Duodenal mucosa (tissue), 2 donors: ENCODE measurements around the gene PUS10.
"Not testable (repeated sequence)": the region's sequence is repeated elsewhere in the genome, so short reads cannot be mapped to it uniquely, and the experiment has no call there.

Source experiments
- H3K27ac ChIP-seq: one replicate; pipeline ENCODE4 v1.7.0; 2013; ENCODE audit warnings: low read depth, low read length
- H3K27me3 ChIP-seq, 2 donors: one replicate each; pipeline ENCODE4 v1.7.0; 2013; ENCODE audit warnings: low read length in 2 of 2, control low read depth in 1 of 2; ENCODE audit not compliant: insufficient read depth in 2 of 2, control insufficient read depth in 1 of 2
- H3K36me3 ChIP-seq, 2 donors: one replicate each; pipeline ENCODE4 v1.7.0; 2013; ENCODE audit warnings: low read length in 2 of 2, control low read depth in 1 of 2; ENCODE audit not compliant: insufficient read depth in 2 of 2, control insufficient read depth in 1 of 2
- H3K4me1 ChIP-seq, 2 donors: one replicate each; pipeline ENCODE4 v1.7.0; 2013; ENCODE audit warnings: low read length in 2 of 2, control low read depth in 1 of 2; ENCODE audit not compliant: insufficient read depth in 2 of 2, control insufficient read depth in 1 of 2
- H3K4me3 ChIP-seq, 2 donors: one replicate each; pipeline ENCODE4 v1.7.0; 2013; ENCODE audit warnings: low read length in 2 of 2, low read depth in 1 of 2
- H3K9ac ChIP-seq, 2 donors: one replicate each; pipeline ENCODE4 v1.7.0; 2013; ENCODE audit warnings: low read length in 2 of 2, low read depth in 1 of 2
- H3K9me3 ChIP-seq, 2 donors: one replicate each; pipeline ENCODE4 v1.7.0; 2013; ENCODE audit warnings: low read length in 2 of 2, control low read depth in 1 of 2; ENCODE audit not compliant: control insufficient read depth in 1 of 2

Gene PUS10

DNA sequence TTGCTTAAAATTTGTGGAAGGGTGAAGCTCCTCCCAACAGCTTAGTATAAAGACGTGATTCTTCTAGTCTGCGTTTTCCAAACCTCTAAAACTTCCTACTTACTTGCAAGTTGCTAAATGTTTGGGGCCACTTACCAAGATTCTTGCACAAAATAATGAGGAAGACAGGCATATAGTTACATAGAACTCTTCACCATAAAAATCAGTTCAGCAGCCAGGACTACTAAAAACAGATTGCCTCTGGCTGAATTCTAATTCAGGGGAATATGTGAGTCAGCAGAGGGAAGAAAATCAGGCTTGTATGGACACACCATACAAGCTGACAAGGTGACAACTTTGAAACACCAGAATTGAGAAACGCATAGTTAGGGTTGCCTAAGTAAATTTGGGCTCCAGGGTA, 3.3 kb downstream of the PUS10 start:
- Histone ChIP-seq H3K36me3 (no peaks in the 10 kb centered on the region), H3K27me3 (no peaks in the 10 kb centered on the region), H3K9me3 (no peaks in the 10 kb centered on the region), H3K27ac (no peak overlapping the region), H3K4me1 (peaks cover 0 to 18% of the 10 kb centered on the region in 2 donors), H3K9ac (no peak overlapping the region), H3K4me3 (no peak overlapping the region)

DNA sequence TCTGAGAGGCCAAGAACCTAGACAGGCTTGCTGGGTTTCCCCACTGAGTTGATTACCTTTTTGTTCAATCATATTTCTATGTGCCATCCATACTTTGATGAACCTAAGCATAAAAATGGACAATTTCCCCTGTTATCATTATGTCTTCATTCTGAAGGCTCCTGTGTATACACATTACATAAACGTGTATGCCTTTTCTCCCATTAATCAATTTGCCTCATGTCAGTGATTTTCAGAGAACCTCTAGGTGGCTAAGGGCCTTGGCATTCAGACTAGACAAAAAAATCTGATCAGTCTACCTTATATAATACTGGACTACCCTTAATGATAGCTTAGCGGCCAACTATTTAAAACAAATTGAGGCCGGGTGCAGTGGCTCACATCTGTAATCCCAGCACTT, 4.7 kb downstream of the PUS10 start:
- Histone ChIP-seq H3K4me3 (no peak overlapping the region), H3K27ac (no peak overlapping the region), H3K9me3 (no peaks in the 10 kb centered on the region), H3K4me1 (peaks cover 0 to 13% of the 10 kb centered on the region in 2 donors), H3K9ac (no peak overlapping the region), H3K36me3 (no peaks in the 10 kb centered on the region), H3K27me3 (no peaks in the 10 kb centered on the region)

DNA sequence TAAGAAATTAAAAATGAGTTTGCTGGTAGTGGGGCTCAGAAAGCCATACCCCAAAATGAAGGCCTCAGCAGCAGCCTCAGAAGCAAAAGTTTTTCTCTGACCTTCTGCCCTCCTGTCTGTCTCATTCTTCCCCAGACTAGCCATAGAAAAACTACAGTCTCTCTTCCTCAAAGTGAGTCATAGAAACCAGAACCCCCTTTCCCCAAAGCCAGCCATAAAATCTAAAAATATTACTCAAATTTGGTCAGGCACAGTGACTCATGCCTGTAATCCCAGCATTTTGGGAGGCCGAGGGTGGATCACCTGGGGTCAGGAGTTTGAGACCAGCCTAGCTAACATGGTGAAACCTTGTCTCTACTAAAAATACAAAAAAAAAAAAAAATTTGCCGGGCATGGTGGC, 5.8 kb downstream of the PUS10 start:
- not testable (repeated sequence) for H3K27ac ChIP-seq, H3K9ac ChIP-seq, H3K9me3 ChIP-seq, H3K36me3 ChIP-seq, H3K4me3 ChIP-seq, H3K27me3 ChIP-seq
- peaks cover 0 to 13% of the 10 kb centered on the region in 2 donors for H3K4me1 ChIP-seq

DNA sequence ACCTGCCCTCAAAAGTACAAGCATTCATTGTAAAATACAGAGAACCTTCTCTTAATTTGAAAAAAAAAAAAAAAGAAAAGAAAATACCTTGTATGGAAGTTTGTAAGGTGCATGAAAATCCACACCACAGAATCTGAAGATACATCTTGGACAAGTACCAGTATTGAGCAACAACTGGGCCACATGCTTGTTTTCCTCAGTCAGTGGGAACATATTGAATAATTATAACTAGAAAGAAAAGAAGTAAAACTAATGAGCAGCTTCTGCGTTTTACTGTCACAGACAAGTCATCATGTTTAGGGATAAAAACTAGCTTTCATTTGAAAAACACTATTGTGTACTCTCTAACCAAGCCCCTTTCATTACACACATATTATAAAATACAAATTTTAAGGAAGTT, 6.4 kb downstream of the PUS10 start:
- no peak overlapping the region for H3K4me3 ChIP-seq

DNA sequence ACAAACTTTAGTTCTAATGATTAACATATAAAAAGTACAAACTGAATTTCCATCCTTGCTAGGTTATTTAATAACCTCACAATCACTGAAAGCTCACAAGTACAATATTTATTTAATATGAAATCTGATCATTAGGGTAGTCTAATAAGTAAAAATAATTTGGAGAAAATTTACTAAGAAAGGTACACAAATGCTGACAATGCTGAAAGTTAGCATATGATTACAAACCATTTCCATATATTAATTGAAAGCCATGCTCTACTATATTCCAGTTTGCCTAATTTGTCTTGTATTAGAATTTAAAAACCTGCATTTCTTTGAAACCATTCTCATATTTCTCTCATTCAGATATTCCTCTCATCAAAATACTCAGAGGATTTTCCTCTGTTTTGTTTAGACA, 8.7 kb downstream of the PUS10 start:
- no peaks in the 10 kb centered on the region for H3K27me3 ChIP-seq
- no peak overlapping the region for H3K4me3 ChIP-seq
- H3K9ac ChIP-seq: no peak overlapping the region
- no peaks in the 10 kb centered on the region for H3K4me1 ChIP-seq
- no peak overlapping the region for H3K27ac ChIP-seq
- H3K9me3 ChIP-seq: no peaks in the 10 kb centered on the region
- H3K36me3 ChIP-seq: no peaks in the 10 kb centered on the region

More for the DNA sequence above, 6.4 kb downstream of the PUS10 start:
- H3K9me3 ChIP-seq: no peaks in the 10 kb centered on the region
- H3K36me3 ChIP-seq: no peaks in the 10 kb centered on the region
- H3K27ac ChIP-seq: no peak overlapping the region
- H3K27me3 ChIP-seq: no peaks in the 10 kb centered on the region
- H3K4me1 ChIP-seq: peaks cover 0 to 13% of the 10 kb centered on the region in 2 donors
- no peak overlapping the region for H3K9ac ChIP-seq

GRCh38 chr2:61006486-61007105, 11.5 kb downstream of the PUS10 start:
- H3K27ac ChIP-seq: no peak overlapping the region
- no peak overlapping the region for H3K4me3 ChIP-seq
- H3K27me3 ChIP-seq: no peaks in the 10 kb centered on the region
- H3K9me3 ChIP-seq: no peaks in the 10 kb centered on the region
- no peak overlapping the region for H3K9ac ChIP-seq
- no peaks in the 10 kb centered on the region for H3K4me1 ChIP-seq
- H3K36me3 ChIP-seq: no peaks in the 10 kb centered on the region

GRCh38 chr2:61005736-61006135, 12.3 kb downstream of the PUS10 start:
- H3K27ac ChIP-seq: no peak overlapping the region
- H3K36me3 ChIP-seq: no peaks in the 10 kb centered on the region
- H3K4me3 ChIP-seq: no peak overlapping the region
- no peaks in the 10 kb centered on the region for H3K27me3 ChIP-seq
- no peak overlapping the region for H3K9ac ChIP-seq
- H3K9me3 ChIP-seq: no peaks in the 10 kb centered on the region
- H3K4me1 ChIP-seq: no peaks in the 10 kb centered on the region

DNA sequence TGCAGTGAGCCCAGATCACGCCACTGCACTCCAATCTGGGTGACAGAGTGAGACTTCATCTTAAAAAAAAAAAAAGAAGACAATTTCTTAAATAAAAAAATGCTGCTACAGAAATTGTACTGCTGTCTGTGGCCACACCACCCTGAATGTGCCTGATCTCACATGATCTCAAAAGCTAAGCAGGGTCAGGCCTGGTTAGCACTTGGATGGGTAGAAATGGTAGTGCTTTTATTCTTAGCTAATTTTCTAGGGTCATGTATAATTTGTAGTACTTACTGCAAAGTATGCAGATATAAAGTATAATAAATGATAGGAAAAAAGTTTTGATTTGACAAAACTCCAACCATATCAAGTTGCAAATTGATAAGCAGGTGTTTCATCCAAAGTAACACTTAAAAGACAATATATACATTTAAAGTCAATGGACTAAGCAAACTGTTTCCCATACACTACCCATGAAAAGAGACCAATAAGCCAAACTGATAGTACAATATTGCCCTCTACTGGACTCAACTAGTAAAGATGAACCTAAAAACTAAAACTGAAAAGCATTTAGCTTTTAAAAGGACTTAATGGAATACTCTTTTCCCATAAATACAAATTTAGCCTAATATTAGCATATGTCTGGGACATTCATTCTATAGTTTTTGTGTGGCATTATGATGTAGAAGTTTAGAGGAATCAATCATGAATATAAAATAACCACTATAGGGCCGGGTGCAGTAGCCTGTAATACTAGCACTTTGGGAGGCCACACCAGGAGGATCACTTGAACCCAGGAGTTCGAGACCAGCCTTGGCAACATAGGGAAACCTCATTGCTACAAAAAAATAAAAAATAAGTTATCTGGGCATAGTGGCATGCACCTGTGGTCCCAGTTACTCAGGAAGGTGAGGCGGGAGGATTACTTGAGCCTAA, 19.2 kb downstream of the PUS10 start:
- Histone ChIP-seq H3K36me3 (peaks cover 4 to 5% of the 10 kb centered on the region in 2 donors), H3K27ac (no peak overlapping the region), H3K4me1 (no peaks in the 10 kb centered on the region)

GRCh38 chr2:60994131-60994530, 23.9 kb downstream of the PUS10 start:
- Histone ChIP-seq H3K4me1 (no peaks in the 10 kb centered on the region), H3K27me3 (no peaks in the 10 kb centered on the region), H3K36me3 (peaks cover 4 to 5% of the 10 kb centered on the region in 2 donors), H3K9me3 (peaks cover 9% of the 10 kb centered on the region in 2 donors), H3K9ac (no peak overlapping the region), H3K4me3 (no peak overlapping the region), H3K27ac (no peak overlapping the region)

More for the DNA sequence above, 19.2 kb downstream of the PUS10 start:
- Histone ChIP-seq H3K4me3 (no peak overlapping the region), H3K27me3 (no peaks in the 10 kb centered on the region), H3K9ac (no peak overlapping the region), H3K9me3 (no peaks in the 10 kb centered on the region)

- H3K4me1 ChIP-seq: no peaks in the 10 kb centered on the region
- no peaks in the 10 kb centered on the region for H3K27me3 ChIP-seq
- H3K36me3 ChIP-seq: peaks cover 4 to 5% of the 10 kb centered on the region in 2 donors
- H3K9me3 ChIP-seq: peaks cover 9% of the 10 kb centered on the region in 2 donors
- peak overlapping the region in 1 of 2 donors; percentile 5 for H3K4me3 ChIP-seq
- H3K9ac ChIP-seq: no peak overlapping the region
- no peak overlapping the region for H3K27ac ChIP-seq
These were observed 25.1 kb downstream of the PUS10 start for GRCh38 chr2:60992985-60993392.
